GM12892 (cell line): ENCODE measurements around the gene CD14.
"Not testable (repeated sequence)": the region's sequence is repeated elsewhere in the genome, so short reads cannot be mapped to it uniquely, and the experiment has no call there.

Experiments
- DNase-seq: peaks from one replicate; pipeline ENCODE4 v3.0.0; 2011; ENCODE audit not compliant: insufficient read length
- FAIRE-seq: peaks from 2 replicates; lab custom pipeline; 2011; peaks lifted over from hg19 to GRCh38; lab: Jason Lieb, UNC
- POLR2A ChIP-seq: IDR thresholded peaks from 2 replicates; pipeline ENCODE4 v1.6.1; 2011; ENCODE audit warnings: low read depth, low read length, control low read depth
- POLR2AphosphoS5 ChIP-seq: IDR thresholded peaks from 2 replicates; pipeline ENCODE4 v1.6.1; 2011; ENCODE audit warnings: low read depth, low read length, control low read depth
- TAF1 ChIP-seq: IDR thresholded peaks from 2 replicates; pipeline ENCODE4 v1.6.1; 2011; ENCODE audit warnings: low read depth, mild to moderate bottlenecking, control low read depth, low read length, borderline replicate concordance

The CD14 gene

GRCh38 chr5:140607031-140607430, 25.9 kb downstream of the CD14 start:
- FAIRE-seq (no peak), DNase-seq (no peak)
- TF ChIP-seq POLR2A (no peak), TAF1 (no peak), POLR2AphosphoS5 (no peak)

- FAIRE-seq (no peak), DNase-seq (no peak)
- TF ChIP-seq TAF1: no peak
- no peak for TF ChIP-seq POLR2AphosphoS5
- TF ChIP-seq POLR2A: no peak
These were observed 27.1 kb downstream of the CD14 start for GRCh38 chr5:140605879-140606278.

- no peak for DNase-seq
These were observed 29.2 kb downstream of the CD14 start for GRCh38 chr5:140603734-140604133.

GRCh38 chr5:140603446-140603698, 29.6 kb downstream of the CD14 start:
- FAIRE-seq, DNase-seq: not testable (repeated sequence)

More at GRCh38 chr5:140603734-140604133, 29.2 kb downstream of the CD14 start:
- TF ChIP-seq POLR2A (no peak), TAF1 (no peak), POLR2AphosphoS5 (no peak)
- FAIRE-seq: no peak

GRCh38 chr5:140602147-140602546, 30.8 kb downstream of the CD14 start:
- DNase-seq: no peak
- no peak for TF ChIP-seq POLR2A
- TF ChIP-seq POLR2AphosphoS5: no peak
- no peak for TF ChIP-seq TAF1
- no peak for FAIRE-seq

GRCh38 chr5:140600096-140600495, 32.9 kb downstream of the CD14 start:
- TF ChIP-seq TAF1: no peak
- TF ChIP-seq POLR2AphosphoS5: no peak
- TF ChIP-seq POLR2A: no peak
- DNase-seq: no peak
- no peak for FAIRE-seq

GRCh38 chr5:140598836-140599235, 34.1 kb downstream of the CD14 start:
- no peak for DNase-seq
- no peak for TF ChIP-seq TAF1
- TF ChIP-seq POLR2A: no peak
- TF ChIP-seq POLR2AphosphoS5: no peak
- no peak for FAIRE-seq

- DNase-seq (no peak), FAIRE-seq (no peak)
- TF ChIP-seq POLR2AphosphoS5: no peak
- no peak for TF ChIP-seq TAF1
- TF ChIP-seq POLR2A: no peak
These were observed 36.6 kb downstream of the CD14 start for GRCh38 chr5:140596321-140596741.

- DNase-seq (no peak), FAIRE-seq (no peak)
- TF ChIP-seq POLR2A (no peak), POLR2AphosphoS5 (no peak), TAF1 (no peak)
These were observed 37.3 kb downstream of the CD14 start for GRCh38 chr5:140595538-140596300.

GRCh38 chr5:140594169-140594568, 38.8 kb downstream of the CD14 start:
- FAIRE-seq (no peak), DNase-seq (no peak)
- TF ChIP-seq TAF1: no peak
- TF ChIP-seq POLR2A: no peak
- no peak for TF ChIP-seq POLR2AphosphoS5

GRCh38 chr5:140593070-140593469, 39.9 kb downstream of the CD14 start:
- not testable (repeated sequence) for DNase-seq, FAIRE-seq

- FAIRE-seq: no peak
- no peak for TF ChIP-seq POLR2A
- no peak for TF ChIP-seq TAF1
- no peak for TF ChIP-seq POLR2AphosphoS5
- DNase-seq: no peak
These were observed 41.1 kb downstream of the CD14 start for GRCh38 chr5:140591747-140592372.
